Measurements from ENCODE around the gene BRD1. TPM values are rescaled to one million over a fixed set of nuclear protein-coding genes. Genes with fewer than 3 reads are reported as not detected.

Gene BRD1
- total RNA-seq, 4 donors from 2014 or later, result 43.4 to 70.5 (median 50.3) TPM

DNA sequence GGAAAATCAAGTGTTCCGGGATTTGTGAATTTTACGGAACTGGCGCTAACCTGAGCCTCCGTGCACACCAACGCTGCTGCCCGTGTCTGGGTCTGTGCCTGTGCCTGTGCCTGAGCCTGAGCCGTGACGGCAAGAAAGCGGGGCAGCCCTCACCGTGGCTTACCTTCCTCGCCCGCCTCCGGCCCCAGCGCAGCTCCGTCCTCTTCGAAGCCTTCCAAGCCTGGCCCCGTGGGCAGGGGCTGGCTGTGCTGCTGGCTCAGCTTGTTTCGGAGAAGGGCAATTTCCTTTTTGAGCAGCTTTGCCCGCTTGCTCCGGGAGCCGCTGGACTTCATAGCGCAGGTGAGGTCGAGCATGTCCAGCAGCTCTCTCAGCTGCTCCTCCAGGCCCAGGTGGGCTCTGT lies 33.8 kb downstream of the BRD1 start:
- Histone ChIP-seq H3K36me3 (peaks cover 0 to 47% (median 12%) of the 10 kb centered on the region in 4 donors), H3K9me3 (no peaks in the 10 kb centered on the region), H3K4me3 (no peak overlapping the region), H3K4me1 (peaks cover 29 to 45% (median 38%) of the 10 kb centered on the region in 4 donors), H3K27me3 (no peaks in the 10 kb centered on the region), H3K27ac (peak overlapping the region in 3 of 4 donors; percentile 37 to 63 (median 54))
- no peak for DNase-seq
- in situ Hi-C loops (cut with MboI; ENCODE audit: low pct_ligation_motif_present in 1 of 4, low pct_unique_long_range_greater_than_20kb in 1 of 4, low sequenced_read_pairs in 3 of 4) (no loop called here), intact Hi-C loops (cut with DNase I; ENCODE audit: low total_unique reads) (no loop called here)
- TF ChIP-seq CTCF (IDR thresholded peaks at IDR 0.05) (no peak), POLR2AphosphoS5 (IDR thresholded peaks at IDR 0.05) (no peak), POLR2A (IDR thresholded peaks at IDR 0.05) (no peak), EP300 (IDR thresholded peaks at IDR 0.05; ENCODE audit: low read depth) (no peak)
- 85 to 100% methylated on average over 2 to 13 of the region's 23 CpGs for WGBS, 2 donors (ENCODE audit: low coverage in 1 of 2)

- in situ Hi-C loops (cut with MboI; ENCODE audit: low pct_ligation_motif_present in 1 of 4, low pct_unique_long_range_greater_than_20kb in 1 of 4, low sequenced_read_pairs in 3 of 4) (no loop called here), intact Hi-C loops (cut with DNase I; ENCODE audit: low total_unique reads) (no loop called here)
- H3K36me3 ChIP-seq, result peaks cover 0 to 42% (median 12%) of the 10 kb centered on the region in 4 donors
- H3K4me3 ChIP-seq, result no peak overlapping the region
- 74 to 77% methylated on average over 5 to 10 of the region's 10 CpGs for WGBS, 2 donors (ENCODE audit: low coverage in 1 of 2)
- no peaks in the 10 kb centered on the region for H3K27me3 ChIP-seq
- no peak for DNase-seq
- TF ChIP-seq CTCF (IDR thresholded peaks at IDR 0.05) (no peak), POLR2AphosphoS5 (IDR thresholded peaks at IDR 0.05) (no peak), EP300 (IDR thresholded peaks at IDR 0.05; ENCODE audit: low read depth) (no peak), POLR2A (IDR thresholded peaks at IDR 0.05) (no peak)
- peak overlapping the region in 3 of 4 donors; percentile 37 to 63 (median 54) for H3K27ac ChIP-seq
- peaks cover 35 to 51% (median 43%) of the 10 kb centered on the region in 4 donors for H3K4me1 ChIP-seq
- no peaks in the 10 kb centered on the region for H3K9me3 ChIP-seq
These were observed 34.4 kb downstream of the BRD1 start for GRCh38 chr22:49793296-49793695.

DNA sequence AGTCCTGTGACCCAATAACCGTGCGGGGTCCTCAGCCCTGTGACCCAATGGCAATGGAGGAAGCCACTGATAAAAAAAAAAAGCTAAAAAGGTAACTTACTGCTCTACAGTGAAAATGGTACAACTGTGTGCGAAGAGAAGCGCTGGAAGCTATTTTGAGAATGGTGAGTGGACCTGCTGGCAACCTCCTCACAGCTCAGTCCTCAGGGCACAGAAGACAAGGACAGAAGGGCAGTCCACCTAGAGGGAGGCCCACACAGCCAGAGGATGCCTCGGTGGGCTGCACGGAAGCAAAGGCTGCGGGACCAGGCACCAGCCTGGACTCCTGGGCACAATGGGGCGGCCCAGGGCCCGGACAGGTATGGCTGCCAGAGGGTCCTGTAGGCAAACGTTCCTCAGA lies 35.6 kb downstream of the BRD1 start:
- DNase-seq, result no peak
- Histone ChIP-seq H3K4me3 (no peak overlapping the region), H3K27me3 (no peaks in the 10 kb centered on the region), H3K27ac (peak overlapping the region; percentile 6 to 63 (median 46)), H3K9me3 (no peaks in the 10 kb centered on the region), H3K4me1 (peaks cover 39 to 56% (median 46%) of the 10 kb centered on the region in 4 donors), H3K36me3 (peaks cover 0 to 42% (median 13%) of the 10 kb centered on the region in 4 donors)
- 94 to 100% methylated on average over 1 to 10 of the region's 10 CpGs for WGBS, 2 donors (ENCODE audit: low coverage in 1 of 2)
- intact Hi-C loops (cut with DNase I; ENCODE audit: low total_unique reads), result no loop called here
- TF ChIP-seq POLR2A (IDR thresholded peaks at IDR 0.05) (no peak), CTCF (IDR thresholded peaks at IDR 0.05) (no peak), POLR2AphosphoS5 (IDR thresholded peaks at IDR 0.05) (no peak), EP300 (IDR thresholded peaks at IDR 0.05; ENCODE audit: low read depth) (no peak)
- in situ Hi-C loops (cut with MboI; ENCODE audit: low pct_ligation_motif_present in 1 of 4, low pct_unique_long_range_greater_than_20kb in 1 of 4, low sequenced_read_pairs in 3 of 4), result no loop called here

GRCh38 chr22:49791682-49792081 lies 36.0 kb downstream of the BRD1 start:
- intact Hi-C loops (cut with DNase I; ENCODE audit: low total_unique reads), result no loop called here
- Histone ChIP-seq H3K36me3 (peaks cover 0 to 42% (median 13%) of the 10 kb centered on the region in 4 donors), H3K27me3 (no peaks in the 10 kb centered on the region), H3K4me3 (no peak overlapping the region), H3K9me3 (no peaks in the 10 kb centered on the region), H3K4me1 (peaks cover 39 to 56% (median 46%) of the 10 kb centered on the region in 4 donors), H3K27ac (peak overlapping the region; percentile 6 to 63 (median 46))
- WGBS, 2 donors (ENCODE audit: low coverage in 1 of 2), result 73% methylated on average over 10 of the region's 10 CpGs; no CpG with 5 or more reads in 1 of the 2 donors
- TF ChIP-seq POLR2A (IDR thresholded peaks at IDR 0.05), result no peak
- no peak for TF ChIP-seq EP300 (IDR thresholded peaks at IDR 0.05; ENCODE audit: low read depth)
- TF ChIP-seq POLR2AphosphoS5 (IDR thresholded peaks at IDR 0.05), result no peak
- TF ChIP-seq CTCF (IDR thresholded peaks at IDR 0.05), result no peak
- in situ Hi-C loops (cut with MboI; ENCODE audit: low pct_ligation_motif_present in 1 of 4, low pct_unique_long_range_greater_than_20kb in 1 of 4, low sequenced_read_pairs in 3 of 4), result no loop called here
- no peak for DNase-seq

All from transverse colon (tissue), 4 donors.